Gastrocnemius medialis (tissue), 4 donors: Measurements from ENCODE around the gene ADD3. TPM values are rescaled to one million over a fixed set of nuclear protein-coding genes. Genes with fewer than 3 reads are reported as not detected.

ENCODE experiments used
- ATAC-seq, 2 donors: fragments of 150-250 bp; one replicate each; pipeline ENCODE4 v1.9.1; 2016
- DNase-seq, 2 donors: peaks; one replicate each; pipeline ENCODE4 v3.0.0-alpha.2; 2019
- H3K27ac ChIP-seq, 4 donors: fragments of 200-600 bp; sonication (generic); 1 replicate in 1 of 4; 2 replicates in 3 of 4; pipeline ENCODE4 v1.5.1; 2016 to 2018; ENCODE audit warnings: mild to moderate bottlenecking in 2 of 4, moderate library complexity in 1 of 4
- H3K27me3 ChIP-seq, 3 donors: fragments of 200-600 bp; sonication (generic) in 2 of 3; 1 replicate in 1 of 3; 2 replicates in 2 of 3; pipeline versions ENCODE4 v1.5.1 to v1.6.0; 2016 to 2019; ENCODE audit warnings: mild to moderate bottlenecking in 1 of 3, moderate library complexity in 1 of 3
- H3K36me3 ChIP-seq, 2 donors: fragments of 200-600 bp; sonication (generic) in 1 of 2; one replicate each; pipeline ENCODE4 v1.5.1; 2017 to 2018
- H3K4me1 ChIP-seq, 2 donors: fragments of 200-600 bp; sonication (generic) in 1 of 2; one replicate each; pipeline ENCODE4 v1.5.1; 2016 to 2017; ENCODE audit warnings: mild to moderate bottlenecking in 2 of 2
- H3K4me3 ChIP-seq, 4 donors: fragments of 200-600 bp; sonication (generic) in 3 of 4; 1 replicate in 1 of 4; 2 replicates in 3 of 4; pipeline ENCODE4 v1.5.1; 2016 to 2019; ENCODE audit warnings: mild to moderate bottlenecking in 2 of 4
- H3K9me3 ChIP-seq, 3 donors: fragments of 200-600 bp; sonication (generic) in 2 of 3; 1 replicate in 1 of 3; 2 replicates in 2 of 3; pipeline ENCODE4 v1.5.1; 2016 to 2019
- CTCF ChIP-seq, 5 experiments: fragments of 450-650 bp in 3 of 5; fragments of 200-600 bp in 2 of 5; sonication (generic) in 2 of 5; IDR thresholded peaks in 4 of 5; conservative IDR thresholded peaks in 1 of 5; 1 replicate in 4 of 5; 2 replicates in 1 of 5; pipeline ENCODE4 v1.5.1; 2016 to 2019; ENCODE audit warnings: antibody characterized with exemption in 5 of 5, mild to moderate bottlenecking in 3 of 5, moderate library complexity in 3 of 5
- POLR2A ChIP-seq, 2 donors: fragments of 450-650 bp; IDR thresholded peaks; one replicate each; pipeline ENCODE4 v1.6.1; 2017; ENCODE audit warnings: antibody characterized with exemption in 2 of 2, mild to moderate bottlenecking in 2 of 2, moderate library complexity in 2 of 2
- in situ Hi-C, 4 donors: fragments of 200-750 bp; cut with MboI; loops; one replicate each; pipeline versions ENCODE4 v1.15.0 to v1.8.0; 2017; ENCODE audit warnings: low sequenced_read_pairs in 4 of 4
- intact Hi-C: fragments of 100-400 bp; cut with DNase I; formaldehyde crosslinking; loops from one replicate; pipeline ENCODE4 v1.15.1; 2023; ENCODE audit warnings: low total_unique reads
- total RNA-seq, 4 donors: library from RNA; depleted of rRNA; stranded (reverse); fragments of >200 nt; gene quantifications; one replicate each; pipeline versions ENCODE4 v1.1.0 to v1.2.3, GENCODE V29; 2016

ADD3 gene
- total RNA-seq: 10 to 100 TPM; 16.0 to 31.3 (median 18.4) TPM

- peak; percentile 26 to 59 for TF ChIP-seq POLR2A (IDR thresholded peaks at IDR 0.05)
- TF ChIP-seq CTCF (IDR thresholded peaks at IDR 0.05 in 4 of 5, conservative IDR thresholded peaks at IDR 0.05 in 1 of 5): no peak
- DNase-seq: peak; percentile 85
- H3K27me3 ChIP-seq: no peaks in the 10 kb centered on the region
- peak; percentile 75 to 80 for ATAC-seq
- no peaks in the 10 kb centered on the region for H3K36me3 ChIP-seq
- intact Hi-C loops: loop anchor here (2.0 to 10.0 kb wide), 6 partner anchors 69 to 297 kb away; partner anchors contain the start of genes SMNDC1 and XPNPEP1
- peaks cover 11 to 19% of the 10 kb centered on the region in 2 donors for H3K4me1 ChIP-seq
- in situ Hi-C loops: loop anchor here in 1 of 4 donors (25.0 kb wide), 1 partner anchor 121 kb away; no protein-coding TSS in a partner anchor
- H3K27ac ChIP-seq: peak within 1 kb of the TSS; percentile 82 to 89 (median 86)
- H3K9me3 ChIP-seq: no peaks in the 10 kb centered on the region
- H3K4me3 ChIP-seq: peak within 1 kb of the TSS; percentile 89 to 98 (median 94)
Observed at GRCh38 chr10:110007701-110008517, at the start of gene ADD3. ADD3 (plus strand) TSS chr10:110007984; CDS start chr10:110100654, 92,670 bp downstream.

GRCh38 chr10:109958059-109958458 lies 49.7 kb upstream of the ADD3 start:
- no peak for ATAC-seq
- in situ Hi-C loops (no loop called here), intact Hi-C loops (no loop called here)
- Histone ChIP-seq H3K36me3 (no peaks in the 10 kb centered on the region), H3K4me3 (no peak overlapping the region), H3K27me3 (no peaks in the 10 kb centered on the region), H3K4me1 (no peaks in the 10 kb centered on the region), H3K9me3 (no peaks in the 10 kb centered on the region), H3K27ac (no peak overlapping the region)
- TF ChIP-seq POLR2A (IDR thresholded peaks at IDR 0.05) (no peak), CTCF (IDR thresholded peaks at IDR 0.05 in 4 of 5, conservative IDR thresholded peaks at IDR 0.05 in 1 of 5) (no peak)
- no peak for DNase-seq

GRCh38 chr10:109959259-109960145 lies 48.3 kb upstream of the ADD3 start:
- intact Hi-C loops (no loop called here), in situ Hi-C loops (no loop called here)
- ATAC-seq (no peak), DNase-seq (no peak)
- Histone ChIP-seq H3K36me3 (no peaks in the 10 kb centered on the region), H3K27me3 (no peaks in the 10 kb centered on the region), H3K4me3 (no peak overlapping the region), H3K27ac (no peak overlapping the region), H3K4me1 (no peaks in the 10 kb centered on the region), H3K9me3 (no peaks in the 10 kb centered on the region)
- TF ChIP-seq CTCF (IDR thresholded peaks at IDR 0.05 in 4 of 5, conservative IDR thresholded peaks at IDR 0.05 in 1 of 5) (no peak), POLR2A (IDR thresholded peaks at IDR 0.05) (no peak)

GRCh38 chr10:109960682-109961081 lies 47.1 kb upstream of the ADD3 start:
- ATAC-seq (no peak), DNase-seq (no peak)
- TF ChIP-seq CTCF (IDR thresholded peaks at IDR 0.05 in 4 of 5, conservative IDR thresholded peaks at IDR 0.05 in 1 of 5): no peak
- no peak for TF ChIP-seq POLR2A (IDR thresholded peaks at IDR 0.05)
- Histone ChIP-seq H3K9me3 (no peaks in the 10 kb centered on the region), H3K36me3 (no peaks in the 10 kb centered on the region), H3K4me1 (no peaks in the 10 kb centered on the region), H3K27ac (no peak overlapping the region), H3K27me3 (no peaks in the 10 kb centered on the region), H3K4me3 (no peak overlapping the region)
- in situ Hi-C loops (no loop called here), intact Hi-C loops (no loop called here)
